OCI-LY1 (cell line): Measurements from ENCODE around the gene ACYP1.

ENCODE experiments used
- CTCF ChIP-seq: fragments of 200-600 bp; sonication (generic), shearing (Covaris generic); IDR thresholded peaks from 2 replicates; pipeline ENCODE4 v1.5.1; 2017; ENCODE audit warnings: mild to moderate bottlenecking, antibody characterized with exemption, low read length, moderate library complexity, mixed read lengths
- EZH2 ChIP-seq: fragments of 200-600 bp; sonication (generic), shearing (Covaris generic); IDR thresholded peaks from 2 replicates; pipeline ENCODE4 v1.8.0; 2017; ENCODE audit warnings: borderline replicate concordance, mixed run types, mild to moderate bottlenecking, antibody characterized with exemption, low read length, moderate library complexity, mixed read lengths

GRCh38 chr14:75088153-75088552 lies 24.3 kb upstream of the ACYP1 start:
- no peak for TF ChIP-seq CTCF
- TF ChIP-seq EZH2 = no peak
